Measurements from ENCODE around the gene IFITM1. TPM values are rescaled to one million over a fixed set of nuclear protein-coding genes. Genes with fewer than 3 reads are reported as not detected.
"Not testable (repeated sequence)": the region's sequence is repeated elsewhere in the genome, so short reads cannot be mapped to it uniquely, and the experiment has no call there.

The IFITM1 gene
- 276 TPM for total RNA-seq

DNA sequence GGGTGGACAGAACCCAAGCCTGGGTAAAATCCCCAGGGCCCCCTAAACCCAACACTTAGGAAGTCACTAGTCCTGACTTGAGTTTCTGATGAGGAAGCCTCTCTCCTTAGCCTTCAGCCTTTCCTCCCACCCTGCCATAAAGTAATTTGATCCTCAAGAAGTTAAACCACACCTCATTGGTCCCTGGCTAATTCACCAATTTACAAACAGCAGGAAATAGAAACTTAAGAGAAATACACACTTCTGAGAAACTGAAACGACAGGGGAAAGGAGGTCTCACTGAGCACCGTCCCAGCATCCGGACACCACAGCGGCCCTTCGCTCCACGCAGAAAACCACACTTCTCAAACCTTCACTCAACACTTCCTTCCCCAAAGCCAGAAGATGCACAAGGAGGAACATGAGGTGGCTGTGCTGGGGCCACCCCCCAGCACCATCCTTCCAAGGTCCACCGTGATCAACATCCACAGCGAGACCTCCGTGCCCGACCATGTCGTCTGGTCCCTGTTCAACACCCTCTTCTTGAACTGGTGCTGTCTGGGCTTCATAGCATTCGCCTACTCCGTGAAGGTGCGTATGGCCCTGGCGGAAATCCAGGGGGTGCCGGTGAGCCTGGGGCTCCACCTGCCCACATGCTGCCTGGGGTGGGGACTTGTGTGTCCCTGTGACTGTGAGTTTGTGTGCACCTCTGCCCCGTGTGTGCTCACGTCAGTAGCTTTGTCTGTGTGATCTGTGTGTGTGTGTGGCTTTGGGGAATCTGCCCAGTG is at the start of gene IFITM1:
IFITM1 (plus strand) TSS at position 254 of the 767 bp plus-strand sequence; CDS start at position 385, 131 bp downstream.
- peak within 1 kb of the TSS; percentile 80 for H3K4me3 ChIP-seq (ENCODE audit: low read length)
- H3K9me3 ChIP-seq (ENCODE audit: low read depth, low read length): no peaks in the 10 kb centered on the region
- H3K27me3 ChIP-seq (ENCODE audit: insufficient read depth, low read length): no peaks in the 10 kb centered on the region
- H3K4me1 ChIP-seq (ENCODE audit: insufficient read depth, low read length): peaks cover 66% of the 10 kb centered on the region

DNA sequence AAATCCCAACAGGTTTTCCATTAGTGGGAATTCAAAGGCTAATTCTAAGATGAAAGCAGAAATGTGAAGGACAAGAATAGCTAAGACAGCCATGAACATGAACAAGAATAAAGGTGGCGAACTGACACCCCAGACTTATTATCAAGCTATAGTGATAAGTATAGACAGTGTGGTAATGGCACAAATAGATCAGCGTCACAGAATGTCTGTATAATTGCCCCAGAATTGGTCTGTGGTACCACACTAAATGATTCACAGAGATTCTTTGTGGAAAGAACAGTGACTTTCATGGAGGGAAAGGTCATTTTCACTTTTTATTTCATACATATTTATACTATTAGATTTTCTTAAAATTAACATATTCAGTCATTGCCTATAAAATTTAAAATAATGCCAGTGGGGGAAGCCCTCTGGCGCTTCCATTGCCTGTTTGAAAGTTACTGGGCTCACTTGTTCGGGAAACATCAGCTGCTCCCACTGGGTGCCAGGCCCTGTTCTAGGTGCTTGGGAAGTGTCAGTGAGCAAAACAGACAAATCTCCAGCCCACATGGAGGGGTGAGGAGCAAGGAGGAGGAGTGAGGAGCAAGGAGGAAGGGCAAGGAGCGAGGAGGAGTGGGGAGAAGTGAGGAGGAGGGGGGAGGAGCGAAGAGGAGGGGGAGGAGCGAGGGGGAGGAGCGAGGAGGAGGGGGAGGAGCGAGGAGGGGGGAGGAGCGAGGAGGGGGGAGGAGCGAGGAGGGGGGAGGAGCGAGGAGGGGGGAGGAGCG is 47.0 kb upstream of the IFITM1 start:
- no peaks in the 10 kb centered on the region for H3K9me3 ChIP-seq (ENCODE audit: low read depth, low read length)
- peaks cover 39% of the 10 kb centered on the region for H3K4me1 ChIP-seq (ENCODE audit: insufficient read depth, low read length)
- no peaks in the 10 kb centered on the region for H3K27me3 ChIP-seq (ENCODE audit: insufficient read depth, low read length)
- no peak overlapping the region for H3K4me3 ChIP-seq (ENCODE audit: low read length)

DNA sequence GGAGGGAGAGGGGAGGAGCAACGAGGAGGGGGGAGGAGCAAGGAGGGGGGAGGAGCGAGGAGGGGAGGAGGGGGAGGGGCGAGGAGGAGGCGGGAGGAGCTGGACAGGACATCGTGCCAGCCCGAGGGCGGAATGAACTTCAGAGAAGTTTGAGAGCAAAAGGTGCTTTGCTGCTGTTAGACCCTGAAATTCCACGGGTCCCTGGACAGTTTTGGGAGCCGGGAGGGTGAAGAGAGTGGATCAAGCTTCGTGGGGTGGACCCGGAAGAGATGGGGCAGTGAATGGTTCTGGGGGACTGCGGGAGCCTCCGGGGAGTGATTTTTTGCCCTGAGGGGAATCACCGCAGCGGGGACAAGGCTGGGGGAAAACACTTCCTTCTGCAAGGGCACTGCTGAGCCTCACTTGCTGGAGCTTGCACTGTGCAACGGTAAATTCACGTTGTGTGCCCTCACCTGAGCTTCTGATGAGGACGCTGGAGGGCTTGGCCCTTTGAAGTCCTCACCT is 46.3 kb upstream of the IFITM1 start:
- H3K4me3 ChIP-seq (ENCODE audit: low read length): peak overlapping the region; percentile 57
- no peaks in the 10 kb centered on the region for H3K9me3 ChIP-seq (ENCODE audit: low read depth, low read length)
- no peaks in the 10 kb centered on the region for H3K27me3 ChIP-seq (ENCODE audit: insufficient read depth, low read length)
- H3K4me1 ChIP-seq (ENCODE audit: insufficient read depth, low read length): peaks cover 39% of the 10 kb centered on the region

DNA sequence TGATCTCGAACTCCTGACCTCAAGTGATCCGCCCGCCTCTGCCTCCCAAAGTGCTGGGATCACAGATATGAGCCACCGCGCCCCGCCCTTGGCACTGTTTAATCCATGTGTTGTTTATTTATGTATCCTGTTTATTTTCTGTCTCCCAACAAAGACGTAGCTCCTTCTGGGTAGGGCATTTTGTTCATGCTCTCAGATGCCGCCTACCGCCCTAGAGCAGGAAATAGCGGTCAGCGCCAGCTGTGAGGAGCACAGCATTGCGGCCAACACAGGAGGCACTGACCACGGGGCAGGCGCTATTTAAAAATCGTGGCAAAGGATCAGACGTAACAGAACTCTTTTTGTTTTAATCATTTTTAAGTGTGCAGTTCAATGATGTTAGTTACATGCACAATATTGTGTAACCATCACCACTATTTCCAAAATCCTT is 45.1 kb upstream of the IFITM1 start:
- peaks cover 39% of the 10 kb centered on the region for H3K4me1 ChIP-seq (ENCODE audit: insufficient read depth, low read length)
- not testable (repeated sequence) for H3K9me3 ChIP-seq (ENCODE audit: low read depth, low read length); H3K27me3 ChIP-seq (ENCODE audit: insufficient read depth, low read length)
- H3K4me3 ChIP-seq (ENCODE audit: low read length): peak overlapping the region; percentile 57

DNA sequence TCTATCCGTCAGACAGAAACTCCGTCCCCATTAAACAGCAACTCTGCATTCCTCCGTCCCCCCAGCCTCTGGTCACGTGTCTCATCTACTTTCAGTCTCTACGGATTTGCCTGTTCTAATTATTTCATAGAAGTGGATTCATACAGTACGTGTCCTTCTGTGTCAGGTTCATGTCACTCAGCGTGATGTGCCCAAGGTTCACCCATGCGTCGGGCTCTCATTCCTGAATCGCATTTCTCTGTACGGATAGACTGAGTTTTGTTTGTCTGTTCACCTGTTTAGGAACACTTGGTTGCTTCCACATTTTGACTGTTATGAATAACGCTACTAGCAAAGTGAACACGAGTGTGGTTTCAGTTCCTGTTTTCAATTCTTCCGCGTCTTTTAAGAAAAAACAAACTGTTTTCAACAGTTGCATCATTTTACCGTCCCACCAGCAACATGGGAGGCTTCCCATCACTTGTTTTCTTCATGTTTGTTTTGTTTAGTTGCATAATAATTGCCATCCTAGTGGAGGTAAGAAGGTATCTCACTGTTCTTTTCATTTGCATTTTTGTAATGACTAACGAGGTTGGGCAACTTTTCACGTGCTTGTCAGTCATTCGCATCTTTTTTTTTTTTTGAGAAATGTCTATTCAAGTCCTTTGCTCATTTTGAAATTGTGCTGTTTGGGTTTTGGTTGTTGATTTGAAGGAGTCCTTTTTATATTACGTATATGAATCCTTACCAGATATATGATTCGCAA is 44.5 kb upstream of the IFITM1 start:
- peak overlapping the region; percentile 57 for H3K4me3 ChIP-seq (ENCODE audit: low read length)
- no peaks in the 10 kb centered on the region for H3K27me3 ChIP-seq (ENCODE audit: insufficient read depth, low read length)
- H3K4me1 ChIP-seq (ENCODE audit: insufficient read depth, low read length): peaks cover 39% of the 10 kb centered on the region
- no peaks in the 10 kb centered on the region for H3K9me3 ChIP-seq (ENCODE audit: low read depth, low read length)

DNA sequence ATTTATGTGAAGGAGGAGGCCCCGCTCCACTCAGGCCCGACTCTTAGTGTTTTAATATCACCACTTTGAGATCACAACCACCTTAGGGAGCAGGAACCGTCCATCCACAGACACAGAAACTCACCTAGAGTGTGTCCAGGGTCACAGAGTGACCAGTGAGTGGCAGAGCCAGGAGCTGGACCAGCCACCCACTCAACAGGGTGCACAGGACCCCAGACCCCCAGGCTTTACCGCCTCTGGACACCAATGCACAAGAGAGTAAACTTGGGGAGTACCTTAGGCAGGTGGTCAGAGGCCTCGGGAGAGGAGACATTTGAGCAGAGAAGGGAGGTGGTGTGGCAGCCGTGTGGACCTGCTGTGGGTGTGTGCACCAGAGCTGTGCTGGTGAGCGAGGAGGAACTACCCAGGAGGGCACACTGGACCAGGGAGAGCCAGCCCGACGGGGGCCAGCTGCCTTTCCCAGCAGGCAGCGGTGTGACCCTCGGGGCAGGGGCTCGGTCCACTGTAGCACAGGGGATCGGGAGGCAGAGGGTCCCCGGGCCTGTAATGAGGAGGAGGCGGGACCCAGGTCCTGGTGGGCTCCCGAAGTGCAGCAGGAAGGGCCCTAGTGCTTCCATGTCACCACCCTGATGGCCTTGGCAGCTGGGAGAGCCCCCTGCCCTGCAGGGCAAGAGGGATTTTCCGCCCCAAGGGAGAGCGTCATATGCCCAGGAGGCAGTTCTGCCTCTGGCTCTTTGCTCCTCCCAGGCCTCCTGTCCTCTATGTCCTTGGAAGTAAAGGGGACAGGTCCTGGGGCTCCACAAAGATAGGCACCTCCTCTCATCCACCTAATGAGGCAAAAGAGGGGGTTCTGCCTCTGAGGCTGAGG is 43.2 kb upstream of the IFITM1 start:
- no peaks in the 10 kb centered on the region for H3K9me3 ChIP-seq (ENCODE audit: low read depth, low read length)
- peaks cover 43% of the 10 kb centered on the region for H3K4me1 ChIP-seq (ENCODE audit: insufficient read depth, low read length)
- H3K27me3 ChIP-seq (ENCODE audit: insufficient read depth, low read length): no peaks in the 10 kb centered on the region
- no peak overlapping the region for H3K4me3 ChIP-seq (ENCODE audit: low read length)

DNA sequence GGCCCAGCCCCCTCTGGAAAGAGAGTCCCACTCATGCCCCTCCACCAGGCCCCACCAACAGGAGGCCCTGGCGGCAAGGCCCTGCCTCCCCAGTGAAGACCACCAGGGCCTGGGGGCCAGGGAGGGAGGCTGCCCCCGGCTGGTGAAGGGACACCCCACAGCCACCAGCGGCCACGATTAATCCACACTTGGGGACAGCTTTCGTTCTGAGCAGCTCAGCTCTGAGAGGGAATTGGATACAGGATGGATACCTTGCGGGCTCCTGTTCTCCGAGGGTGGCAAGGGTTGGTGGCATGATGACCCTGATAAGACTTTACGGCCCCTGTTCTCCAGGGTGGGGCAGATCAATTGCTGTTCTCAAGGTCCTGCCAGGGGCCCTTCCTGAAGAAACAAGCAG is 42.5 kb upstream of the IFITM1 start:
- Histone ChIP-seq H3K4me3 (ENCODE audit: low read length) (no peak overlapping the region), H3K4me1 (ENCODE audit: insufficient read depth, low read length) (peaks cover 43% of the 10 kb centered on the region), H3K9me3 (ENCODE audit: low read depth, low read length) (no peaks in the 10 kb centered on the region), H3K27me3 (ENCODE audit: insufficient read depth, low read length) (no peaks in the 10 kb centered on the region)

DNA sequence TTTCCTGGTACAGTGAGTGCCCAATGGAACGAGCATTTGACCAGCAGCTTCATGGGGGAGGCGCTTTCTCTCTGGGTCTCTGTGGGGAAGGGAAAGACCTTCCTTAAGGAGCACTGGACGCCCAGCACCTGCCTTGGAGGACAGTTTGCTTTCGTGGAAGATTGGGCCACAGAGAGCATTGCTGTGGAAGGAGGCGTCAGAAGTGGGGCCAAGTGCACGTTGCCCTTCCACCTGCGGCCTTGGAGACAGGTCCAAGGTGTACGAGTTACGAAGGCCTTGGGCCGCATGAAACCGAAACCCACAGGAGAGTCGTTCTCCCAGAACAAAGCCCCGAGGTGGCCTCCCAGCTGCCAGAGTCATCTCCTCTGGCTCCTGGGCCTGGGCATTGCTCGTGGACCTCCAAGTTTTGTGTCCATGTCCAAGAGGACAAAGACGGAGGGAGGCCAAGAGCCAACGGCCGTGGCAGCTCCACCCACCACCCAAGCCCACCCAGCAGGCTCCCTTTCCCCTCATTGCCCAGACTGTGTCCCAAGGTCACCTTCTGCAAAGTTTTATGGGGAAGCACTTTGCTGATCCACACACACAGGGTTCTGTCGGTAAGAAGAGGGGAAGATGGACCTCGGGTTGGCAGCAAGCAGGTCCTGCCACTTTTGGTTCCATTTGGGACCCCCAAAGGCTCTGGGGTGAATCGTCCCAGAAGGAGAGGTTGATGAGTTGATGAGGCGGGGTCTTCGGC is 41.5 kb upstream of the IFITM1 start:
- Histone ChIP-seq H3K27me3 (ENCODE audit: insufficient read depth, low read length) (no peaks in the 10 kb centered on the region), H3K9me3 (ENCODE audit: low read depth, low read length) (no peaks in the 10 kb centered on the region), H3K4me1 (ENCODE audit: insufficient read depth, low read length) (peaks cover 40% of the 10 kb centered on the region), H3K4me3 (ENCODE audit: low read length) (no peak overlapping the region)

DNA sequence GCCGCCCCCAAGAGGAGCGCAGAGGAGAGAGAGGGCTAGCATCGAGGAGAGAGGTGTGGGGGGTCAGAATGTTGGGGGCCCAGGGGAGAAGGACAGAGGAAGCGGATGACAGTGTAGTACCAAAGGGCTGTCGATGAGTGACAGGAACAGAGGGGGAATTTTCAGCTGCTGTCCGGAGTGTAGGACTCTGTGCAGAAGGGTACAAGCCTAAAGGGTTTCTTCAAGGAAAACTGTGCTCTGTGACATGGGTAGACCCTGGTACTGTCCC is 41.0 kb upstream of the IFITM1 start:
- Histone ChIP-seq H3K4me1 (ENCODE audit: insufficient read depth, low read length) (peaks cover 35% of the 10 kb centered on the region), H3K27me3 (ENCODE audit: insufficient read depth, low read length) (no peaks in the 10 kb centered on the region), H3K4me3 (ENCODE audit: low read length) (no peak overlapping the region), H3K9me3 (ENCODE audit: low read depth, low read length) (no peaks in the 10 kb centered on the region)

DNA sequence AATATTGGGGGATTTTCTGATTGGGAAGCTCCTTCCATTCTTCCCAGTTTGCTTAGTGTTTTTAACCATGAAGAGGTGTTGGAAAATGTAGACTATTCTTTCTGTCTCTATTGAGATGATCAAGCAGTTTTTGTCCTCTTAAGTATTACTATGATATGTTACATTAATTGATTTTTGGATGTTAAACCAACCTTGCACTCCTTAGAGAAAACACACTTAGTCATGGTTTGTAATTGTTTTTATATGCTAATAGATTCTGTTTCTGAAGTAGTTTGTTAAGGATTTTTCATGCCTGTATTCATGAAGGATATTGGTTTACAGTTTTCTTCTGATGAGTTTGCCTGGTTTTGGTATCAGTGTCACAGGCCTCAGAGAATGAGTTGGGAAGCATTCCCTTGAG is 37.6 kb upstream of the IFITM1 start:
- no peak overlapping the region for H3K4me3 ChIP-seq (ENCODE audit: low read length)
- no peaks in the 10 kb centered on the region for H3K9me3 ChIP-seq (ENCODE audit: low read depth, low read length)
- peaks cover 11% of the 10 kb centered on the region for H3K27me3 ChIP-seq (ENCODE audit: insufficient read depth, low read length)
- peaks cover 35% of the 10 kb centered on the region for H3K4me1 ChIP-seq (ENCODE audit: insufficient read depth, low read length)

DNA sequence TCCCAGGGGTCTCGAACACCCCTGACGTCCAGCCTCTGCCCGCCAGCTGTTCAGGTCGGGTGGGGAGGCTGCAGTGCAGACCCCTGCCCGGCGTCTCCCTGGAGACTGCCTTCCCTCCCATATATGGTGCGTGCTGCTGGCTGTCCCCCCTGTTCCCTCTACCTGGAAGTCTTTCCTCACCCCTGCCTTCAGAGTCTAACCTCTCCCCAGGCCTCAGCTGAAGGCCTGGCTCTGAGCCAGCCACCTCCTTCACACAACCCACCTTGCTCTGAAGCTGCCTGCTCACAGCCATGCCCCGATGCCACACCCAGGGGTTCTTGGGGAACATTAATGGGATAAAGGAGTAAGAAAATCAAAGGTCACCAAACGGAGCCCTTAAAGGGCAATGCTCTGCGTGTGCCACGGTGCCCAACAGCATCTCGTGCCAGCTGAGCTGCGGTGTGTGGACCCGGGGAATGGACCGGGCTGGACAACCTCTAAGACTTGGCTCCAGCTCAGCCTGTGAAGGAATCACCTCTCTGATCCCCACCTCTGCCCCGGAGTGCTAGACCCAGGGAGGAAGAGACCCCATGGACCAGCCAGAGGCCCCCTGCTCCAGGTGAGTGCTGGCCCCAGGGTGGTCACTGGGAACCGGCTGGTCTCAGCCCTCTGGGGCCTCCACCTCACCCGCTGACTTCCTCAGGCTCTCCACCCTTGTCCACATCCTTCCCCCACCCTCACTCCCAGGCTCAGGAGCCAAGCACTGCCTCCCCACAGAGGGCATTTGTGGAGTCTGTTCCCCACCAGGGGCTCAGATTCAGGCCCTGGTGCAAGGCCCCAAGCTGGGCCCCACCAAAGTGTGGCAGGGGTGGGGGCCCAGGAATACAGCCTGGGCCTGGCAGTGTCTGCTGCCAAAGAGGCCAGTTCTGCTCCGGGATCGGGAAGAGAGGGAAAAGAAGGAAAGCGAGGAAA is 35.6 kb upstream of the IFITM1 start, which contains the start of gene NLRP6:
NLRP6 (plus strand) TSS at position 407 of the 951 bp plus-strand sequence; CDS start at position 570, 163 bp downstream.
- Histone ChIP-seq H3K4me3 (ENCODE audit: low read length) (peak within 1 kb of the TSS; percentile 45), H3K4me1 (ENCODE audit: insufficient read depth, low read length) (peaks cover 53% of the 10 kb centered on the region), H3K9me3 (ENCODE audit: low read depth, low read length) (no peaks in the 10 kb centered on the region), H3K27me3 (ENCODE audit: insufficient read depth, low read length) (peaks cover 29% of the 10 kb centered on the region)

DNA sequence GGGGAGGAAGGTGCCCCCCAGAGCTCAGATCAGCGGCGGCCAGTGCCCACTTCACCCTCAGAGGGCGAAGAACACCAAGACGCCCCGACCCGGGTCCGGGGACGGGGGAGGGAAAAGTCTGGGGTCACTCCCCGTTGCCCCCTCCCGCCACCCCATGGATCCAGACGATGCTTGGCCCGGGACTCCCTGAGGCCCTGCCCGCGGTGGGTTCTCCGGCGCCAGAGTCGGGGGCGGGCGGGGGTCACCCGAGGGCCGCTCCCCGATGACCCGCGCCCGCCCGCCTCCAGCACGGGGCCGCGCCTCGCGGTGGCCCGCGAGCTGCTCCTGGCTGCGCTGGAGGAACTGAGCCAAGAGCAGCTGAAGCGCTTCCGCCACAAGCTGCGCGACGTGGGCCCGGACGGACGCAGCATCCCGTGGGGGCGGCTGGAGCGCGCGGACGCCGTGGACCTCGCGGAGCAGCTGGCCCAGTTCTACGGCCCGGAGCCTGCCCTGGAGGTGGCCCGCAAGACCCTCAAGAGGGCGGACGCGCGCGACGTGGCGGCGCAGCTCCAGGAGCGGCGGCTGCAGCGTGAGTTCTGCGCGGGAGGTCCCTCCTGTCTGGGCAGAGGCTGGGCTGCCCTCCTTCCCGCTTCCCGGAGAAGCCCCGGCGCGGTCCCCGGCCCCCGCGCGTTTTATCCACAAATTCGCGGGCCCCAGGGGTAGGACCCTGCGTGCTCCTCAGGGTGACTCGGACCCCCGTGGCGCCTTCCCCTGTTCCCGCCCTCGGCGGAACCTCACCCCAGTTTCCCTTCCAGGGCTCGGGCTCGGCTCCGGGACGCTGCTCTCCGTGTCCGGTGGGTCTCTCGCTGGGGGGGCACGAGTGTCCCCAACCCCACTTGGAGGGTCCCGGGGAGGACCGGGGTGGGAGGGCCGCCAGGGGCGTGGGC is 34.5 kb upstream of the IFITM1 start:
- peaks cover 58% of the 10 kb centered on the region for H3K4me1 ChIP-seq (ENCODE audit: insufficient read depth, low read length)
- peaks cover 29% of the 10 kb centered on the region for H3K27me3 ChIP-seq (ENCODE audit: insufficient read depth, low read length)
- H3K4me3 ChIP-seq (ENCODE audit: low read length): peak overlapping the region; percentile 45
- H3K9me3 ChIP-seq (ENCODE audit: low read depth, low read length): no peaks in the 10 kb centered on the region

Measured in mononuclear cell (primary cell).